Kidney epithelial cell (primary cell): ENCODE measurements around the gene XXYLT1. TPM values are rescaled to one million over a fixed set of nuclear protein-coding genes. Genes with fewer than 3 reads are reported as not detected.

ENCODE experiments used
- DNase-seq: peaks from one replicate; pipeline ENCODE4 v3.0.0-alpha.2; 2010; ENCODE audit warnings: low read depth
- H3K27me3 ChIP-seq: 2 replicates; pipeline ENCODE4 v1.6.0; 2011; ENCODE audit warnings: low read length; ENCODE audit not compliant: control insufficient read depth, insufficient read depth
- H3K36me3 ChIP-seq: 2 replicates; pipeline ENCODE4 v1.5.1; 2011; ENCODE audit warnings: low read length; ENCODE audit not compliant: control insufficient read depth, insufficient read depth
- H3K4me3 ChIP-seq: 2 replicates; pipeline ENCODE4 v1.5.1; 2011; ENCODE audit warnings: low read depth, mild to moderate bottlenecking, control low read depth, low read length
- total RNA-seq: library from RNA; depleted of rRNA; stranded (reverse); fragments of >200 nt; gene quantifications from 2 replicates; pipeline ENCODE4 v1.2.3, GENCODE V29; 2015
- TF ChIP-seq, protein P1 (sequence below): IDR thresholded peaks from 2 replicates; pipeline ENCODE4 v1.5.1; 2011; ENCODE audit warnings: mild to moderate bottlenecking, moderate library complexity, low read length, control low read depth, inconsistent platforms; ENCODE audit not compliant: insufficient read depth, poor library complexity, severe bottlenecking

Gene XXYLT1
- total RNA-seq, 1 donor from 2014 or later = 18.7 TPM

DNA sequence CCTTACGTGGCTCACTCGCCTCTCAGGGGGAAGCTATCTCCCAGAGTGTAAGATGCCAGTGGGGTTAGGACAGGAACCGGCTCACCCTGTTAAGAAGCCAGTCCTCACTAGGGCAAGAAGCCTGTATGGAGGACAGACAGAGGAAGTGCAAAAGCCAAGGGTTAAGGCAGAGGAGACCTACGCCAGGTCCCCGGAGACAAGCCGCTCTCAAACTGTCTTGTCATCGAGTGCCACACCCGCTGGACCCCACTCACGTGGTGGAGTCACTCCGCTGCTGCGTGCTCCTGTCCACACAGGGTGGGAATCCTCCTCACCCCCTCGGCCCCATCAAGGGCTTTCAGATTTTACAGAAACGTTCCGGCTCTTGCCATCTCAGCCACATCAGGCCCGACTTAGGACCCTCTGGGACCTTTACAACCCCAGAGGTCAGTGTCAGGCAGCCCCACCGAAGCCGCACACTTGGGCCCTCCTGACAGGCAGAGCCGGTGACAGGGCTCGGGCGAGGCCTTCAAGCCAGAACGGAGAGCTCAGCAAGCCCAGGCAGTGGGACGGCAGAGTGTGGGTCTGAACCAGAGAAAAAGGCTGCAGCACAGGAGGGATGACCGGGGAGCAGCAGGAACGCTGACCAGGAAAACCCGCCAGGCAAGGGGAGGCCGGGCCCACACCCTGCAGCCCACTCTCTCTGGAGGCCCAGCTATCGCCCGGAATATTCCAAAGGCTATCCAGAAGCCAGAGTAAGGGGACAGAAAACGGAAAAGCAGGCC lies 61.7 kb downstream of the XXYLT1 start:
- TF ChIP-seq, protein P1, sequence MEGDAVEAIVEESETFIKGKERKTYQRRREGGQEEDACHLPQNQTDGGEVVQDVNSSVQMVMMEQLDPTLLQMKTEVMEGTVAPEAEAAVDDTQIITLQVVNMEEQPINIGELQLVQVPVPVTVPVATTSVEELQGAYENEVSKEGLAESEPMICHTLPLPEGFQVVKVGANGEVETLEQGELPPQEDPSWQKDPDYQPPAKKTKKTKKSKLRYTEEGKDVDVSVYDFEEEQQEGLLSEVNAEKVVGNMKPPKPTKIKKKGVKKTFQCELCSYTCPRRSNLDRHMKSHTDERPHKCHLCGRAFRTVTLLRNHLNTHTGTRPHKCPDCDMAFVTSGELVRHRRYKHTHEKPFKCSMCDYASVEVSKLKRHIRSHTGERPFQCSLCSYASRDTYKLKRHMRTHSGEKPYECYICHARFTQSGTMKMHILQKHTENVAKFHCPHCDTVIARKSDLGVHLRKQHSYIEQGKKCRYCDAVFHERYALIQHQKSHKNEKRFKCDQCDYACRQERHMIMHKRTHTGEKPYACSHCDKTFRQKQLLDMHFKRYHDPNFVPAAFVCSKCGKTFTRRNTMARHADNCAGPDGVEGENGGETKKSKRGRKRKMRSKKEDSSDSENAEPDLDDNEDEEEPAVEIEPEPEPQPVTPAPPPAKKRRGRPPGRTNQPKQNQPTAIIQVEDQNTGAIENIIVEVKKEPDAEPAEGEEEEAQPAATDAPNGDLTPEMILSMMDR = no peak
- Histone ChIP-seq H3K4me3 (no peak overlapping the region), H3K36me3 (no peaks in the 10 kb centered on the region), H3K27me3 (no peaks in the 10 kb centered on the region)
- no peak for DNase-seq

DNA sequence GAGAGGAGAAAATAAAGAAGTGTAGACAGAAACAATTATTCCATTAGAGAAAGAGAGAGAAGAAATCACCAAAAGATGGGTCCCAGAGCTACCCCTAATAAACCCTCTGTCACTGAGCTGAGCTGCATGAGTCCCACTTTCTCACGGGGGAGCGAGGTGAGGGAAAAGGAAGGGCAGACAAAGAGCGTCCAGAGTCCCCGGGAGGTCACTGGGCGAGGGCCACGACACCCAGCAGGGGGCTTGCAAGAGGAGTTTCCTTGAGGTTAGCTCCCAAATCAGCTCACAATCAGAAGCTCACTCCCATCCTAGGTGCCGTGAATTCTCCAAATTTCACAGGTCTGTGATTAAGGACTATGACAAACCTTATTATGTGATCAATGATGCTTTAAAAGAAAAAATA lies 62.3 kb downstream of the XXYLT1 start:
- DNase-seq = no peak
- H3K36me3 ChIP-seq = no peaks in the 10 kb centered on the region
- no peaks in the 10 kb centered on the region for H3K27me3 ChIP-seq
- TF ChIP-seq, protein P1 = no peak
- H3K4me3 ChIP-seq = no peak overlapping the region

DNA sequence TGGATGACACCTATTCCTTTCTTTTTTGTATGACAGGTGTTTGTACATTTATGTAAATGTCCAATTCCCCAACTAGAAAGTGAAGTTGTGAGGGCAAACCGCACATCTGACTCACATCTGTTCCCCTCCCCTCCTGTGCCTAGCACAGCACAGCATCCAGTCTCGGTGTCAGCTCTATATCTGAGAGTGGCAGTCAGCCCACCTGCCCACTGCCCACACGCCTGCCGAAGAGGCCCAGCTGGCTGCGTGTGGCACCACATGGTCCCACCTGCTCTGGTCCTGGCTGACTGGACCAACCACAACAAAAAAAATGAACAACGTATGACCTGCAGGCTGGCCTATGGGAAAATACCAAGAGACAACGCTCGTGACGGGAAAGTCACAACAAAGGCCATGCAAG lies 62.8 kb downstream of the XXYLT1 start:
- TF ChIP-seq, protein P1 = no peak
- Histone ChIP-seq H3K4me3 (no peak overlapping the region), H3K27me3 (no peaks in the 10 kb centered on the region), H3K36me3 (no peaks in the 10 kb centered on the region)
- DNase-seq = no peak

DNA sequence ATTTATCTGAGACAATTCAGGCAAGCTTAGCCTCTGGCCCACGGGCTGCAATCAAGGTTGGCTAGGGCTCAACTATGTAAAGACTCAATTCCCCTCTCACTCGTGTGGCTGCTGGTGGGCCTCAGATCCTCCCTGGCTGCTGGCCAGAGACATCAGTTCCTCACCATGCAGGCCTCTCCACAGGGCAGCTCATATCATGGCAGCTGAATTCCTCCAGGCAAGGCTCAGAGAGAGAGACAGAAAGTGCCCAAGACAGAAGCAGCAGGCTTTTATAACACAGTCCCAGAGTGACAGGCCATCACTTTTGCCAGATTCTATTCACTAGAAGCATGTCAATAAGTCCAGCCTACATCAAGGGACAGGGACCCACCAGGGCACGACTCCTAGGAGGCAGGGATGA lies 63.2 kb downstream of the XXYLT1 start:
- Histone ChIP-seq H3K36me3 (no peaks in the 10 kb centered on the region), H3K4me3 (no peak overlapping the region), H3K27me3 (no peaks in the 10 kb centered on the region)
- TF ChIP-seq, protein P1 = no peak
- no peak for DNase-seq

DNA sequence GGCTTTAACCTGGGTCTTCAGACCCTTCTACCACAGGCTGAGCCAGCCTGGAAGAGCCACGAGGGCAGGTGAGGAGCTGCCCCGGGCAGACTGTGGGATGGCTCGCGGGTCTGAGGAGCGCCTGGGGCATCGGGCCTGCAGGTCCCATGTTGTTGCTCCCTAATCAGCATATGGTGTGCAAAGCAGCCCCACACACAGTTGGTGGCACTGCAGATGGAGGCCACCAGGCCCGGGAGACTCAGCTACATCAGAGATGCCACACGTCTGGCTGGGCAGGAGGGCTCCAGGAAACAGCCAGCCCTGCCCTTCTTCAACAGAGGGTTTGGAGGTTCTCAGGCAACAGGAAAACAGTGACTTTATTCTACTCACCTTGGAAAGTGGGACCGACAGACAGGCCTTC lies 63.9 kb downstream of the XXYLT1 start:
- H3K27me3 ChIP-seq = no peaks in the 10 kb centered on the region
- no peak for DNase-seq
- no peak overlapping the region for H3K4me3 ChIP-seq
- H3K36me3 ChIP-seq = no peaks in the 10 kb centered on the region
- TF ChIP-seq, protein P1 = no peak
